GM15510 (cell line): Measurements from ENCODE around the gene ESPNL.

ENCODE experiments used
- POLR2A ChIP-seq: IDR thresholded peaks from 3 replicates; pipeline ENCODE4 v1.6.1; 2011; ENCODE audit warnings: borderline replicate concordance; ENCODE audit not compliant: insufficient read length; ENCODE audit errors: extremely low read depth

Gene ESPNL

GRCh38 chr2:238145046-238145445 is 44.9 kb downstream of the ESPNL start:
- TF ChIP-seq POLR2A = no peak

GRCh38 chr2:238145851-238146250 is 45.7 kb downstream of the ESPNL start:
- TF ChIP-seq POLR2A = no peak

GRCh38 chr2:238146884-238147544 is 46.9 kb downstream of the ESPNL start:
- no peak for TF ChIP-seq POLR2A

GRCh38 chr2:238148981-238149380 is 48.8 kb downstream of the ESPNL start:
- no peak for TF ChIP-seq POLR2A

GRCh38 chr2:238149841-238150572 is 49.9 kb downstream of the ESPNL start:
- TF ChIP-seq POLR2A = no peak

- TF ChIP-seq POLR2A = no peak
These were observed 50.5 kb downstream of the ESPNL start for GRCh38 chr2:238150686-238151085.

- no peak for TF ChIP-seq POLR2A
These were observed 51.1 kb downstream of the ESPNL start for GRCh38 chr2:238151205-238151604.

- no peak for TF ChIP-seq POLR2A
These were observed 51.6 kb downstream of the ESPNL start for GRCh38 chr2:238151628-238152235.

- TF ChIP-seq POLR2A = no peak
These were observed 52.9 kb downstream of the ESPNL start for GRCh38 chr2:238152771-238153688.

- TF ChIP-seq POLR2A = no peak
These were observed 54.4 kb downstream of the ESPNL start for GRCh38 chr2:238154570-238154969.

GRCh38 chr2:238155051-238155760 is 55.1 kb downstream of the ESPNL start:
- no peak for TF ChIP-seq POLR2A

- TF ChIP-seq POLR2A = no peak
These were observed 55.9 kb downstream of the ESPNL start for GRCh38 chr2:238155761-238156694.

- TF ChIP-seq POLR2A = no peak
These were observed 57.4 kb downstream of the ESPNL start for GRCh38 chr2:238157506-238158017.
